DOHH2 (cell line): ENCODE results near the gene LDLRAD4.

ENCODE experiments used
- H3F3A ChIP-seq: fragments of 200-600 bp; sonication (generic), shearing (Covaris generic); 2 replicates; pipeline ENCODE4 v1.6.0; 2016; ENCODE audit warnings: antibody characterized with exemption, mild to moderate bottlenecking; ENCODE audit not compliant: control insufficient read depth, insufficient read depth
- H3K27ac ChIP-seq: fragments of 200-600 bp; sonication (generic); 2 replicates; pipeline ENCODE4 v1.5.1; 2014; ENCODE audit warnings: low read depth, mild to moderate bottlenecking, low read length, moderate library complexity
- H3K27me3 ChIP-seq: fragments of 200-600 bp; sonication (generic); 2 replicates; pipeline ENCODE4 v1.6.1; 2014; ENCODE audit warnings: mild to moderate bottlenecking, low read length, mixed read lengths; ENCODE audit not compliant: control insufficient read depth
- H3K36me3 ChIP-seq: fragments of 200-600 bp; sonication (generic); 2 replicates; pipeline ENCODE4 v1.6.1; 2014; ENCODE audit warnings: mild to moderate bottlenecking, low read length, moderate library complexity, mixed read lengths; ENCODE audit not compliant: control insufficient read depth
- H3K4me1 ChIP-seq: fragments of 200-600 bp; sonication (generic); 2 replicates; pipeline ENCODE4 v1.6.1; 2014; ENCODE audit warnings: mild to moderate bottlenecking, low read length, mixed read lengths; ENCODE audit not compliant: control insufficient read depth
- H3K4me2 ChIP-seq: fragments of 200-600 bp; sonication (generic); 2 replicates; pipeline ENCODE4 v1.6.0; 2014; ENCODE audit warnings: mild to moderate bottlenecking, low read length, moderate library complexity
- H3K4me3 ChIP-seq: fragments of 200-600 bp; sonication (generic); 2 replicates; pipeline ENCODE4 v1.5.1; 2014; ENCODE audit warnings: mild to moderate bottlenecking, low read length, mixed read lengths
- H3K79me2 ChIP-seq: fragments of 200-600 bp; sonication (generic); 2 replicates; pipeline ENCODE4 v1.6.1; 2014; ENCODE audit warnings: mild to moderate bottlenecking, low read length, mixed read lengths; ENCODE audit not compliant: control insufficient read depth
- H3K9me2 ChIP-seq: fragments of 200-600 bp; sonication (generic); replicated peaks from 2 replicates; pipeline ENCODE4 v1.6.1; 2014; ENCODE audit warnings: mild to moderate bottlenecking, low read length, mixed read lengths; ENCODE audit not compliant: control insufficient read depth
- H3K9me3 ChIP-seq: fragments of 200-600 bp; sonication (generic); 2 replicates; pipeline ENCODE4 v1.6.1; 2014; ENCODE audit warnings: antibody characterized with exemption, low read length, mixed read lengths; ENCODE audit not compliant: control insufficient read depth, insufficient read depth
- H4K20me1 ChIP-seq: fragments of 200-600 bp; sonication (generic); 2 replicates; pipeline ENCODE4 v1.6.0; 2014; ENCODE audit warnings: low read depth, mild to moderate bottlenecking, antibody characterized with exemption, low read length, moderate library complexity; ENCODE audit not compliant: control insufficient read depth, insufficient read depth
- CTCF ChIP-seq: fragments of 200-600 bp; sonication (generic); IDR thresholded peaks from one replicate; pipeline ENCODE4 v1.5.1; 2014; ENCODE audit warnings: antibody characterized with exemption, mild to moderate bottlenecking, low read depth, low read length; ENCODE audit not compliant: poor library complexity, severe bottlenecking
- EZH2phosphoT487 ChIP-seq: fragments of 200-600 bp; sonication (generic); IDR thresholded peaks from 2 replicates; pipeline ENCODE4 v1.6.1; 2017; ENCODE audit warnings: borderline replicate concordance, mild to moderate bottlenecking, antibody characterized with exemption, low read length, moderate library complexity, mixed read lengths

LDLRAD4 gene

GRCh38 chr18:13191779-13192178, 26.8 kb upstream of the LDLRAD4 start:
- Histone ChIP-seq H3K4me3 (no peak overlapping the region), H3K27ac (no peak overlapping the region), H3K79me2 (no peaks in the 10 kb centered on the region), H3K4me1 (no peaks in the 10 kb centered on the region), H3K4me2 (no peak overlapping the region), H3F3A (no peaks in the 10 kb centered on the region), H4K20me1 (no peaks in the 10 kb centered on the region), H3K36me3 (no peaks in the 10 kb centered on the region), H3K27me3 (peaks cover 9% of the 10 kb centered on the region; the same call in 1 of the 2 replicates), H3K9me2 (no peaks in the 10 kb centered on the region), H3K9me3 (no peaks in the 10 kb centered on the region)
- TF ChIP-seq EZH2phosphoT487: no peak
- TF ChIP-seq CTCF: no peak

- H3F3A ChIP-seq: no peaks in the 10 kb centered on the region
- H3K9me3 ChIP-seq: no peaks in the 10 kb centered on the region
- no peak overlapping the region for H3K4me2 ChIP-seq
- H3K9me2 ChIP-seq: no peaks in the 10 kb centered on the region
- no peaks in the 10 kb centered on the region for H3K36me3 ChIP-seq
- no peaks in the 10 kb centered on the region for H3K4me1 ChIP-seq
- no peak for TF ChIP-seq EZH2phosphoT487
- no peak for TF ChIP-seq CTCF
- peaks cover 1% of the 10 kb centered on the region; the same call in 1 of the 2 replicates for H3K27me3 ChIP-seq
- no peak overlapping the region for H3K27ac ChIP-seq
- no peak overlapping the region for H3K4me3 ChIP-seq
- H3K79me2 ChIP-seq: no peaks in the 10 kb centered on the region
- no peaks in the 10 kb centered on the region for H4K20me1 ChIP-seq
Measured at GRCh38 chr18:13192970-13193369, 25.6 kb upstream of the LDLRAD4 start.

GRCh38 chr18:13194239-13194638, 24.3 kb upstream of the LDLRAD4 start:
- H3K79me2 ChIP-seq: no peaks in the 10 kb centered on the region
- H4K20me1 ChIP-seq: no peaks in the 10 kb centered on the region
- H3K27me3 ChIP-seq: no peaks in the 10 kb centered on the region
- H3K4me3 ChIP-seq: no peak overlapping the region
- H3K4me1 ChIP-seq: no peaks in the 10 kb centered on the region
- TF ChIP-seq EZH2phosphoT487 (no peak), CTCF (no peak)
- H3K27ac ChIP-seq: no peak overlapping the region
- H3K9me2 ChIP-seq: no peaks in the 10 kb centered on the region
- H3K4me2 ChIP-seq: no peak overlapping the region
- H3F3A ChIP-seq: no peaks in the 10 kb centered on the region
- H3K9me3 ChIP-seq: peaks cover 2% of the 10 kb centered on the region; the same call in 1 of the 2 replicates
- no peaks in the 10 kb centered on the region for H3K36me3 ChIP-seq

GRCh38 chr18:13198701-13199100, 19.9 kb upstream of the LDLRAD4 start:
- no peaks in the 10 kb centered on the region for H3K27me3 ChIP-seq
- H3K4me2 ChIP-seq: no peak overlapping the region
- H4K20me1 ChIP-seq: no peaks in the 10 kb centered on the region
- TF ChIP-seq CTCF (no peak), EZH2phosphoT487 (no peak)
- no peaks in the 10 kb centered on the region for H3K9me2 ChIP-seq
- no peaks in the 10 kb centered on the region for H3F3A ChIP-seq
- peaks cover 8% of the 10 kb centered on the region; the same call in 1 of the 2 replicates for H3K9me3 ChIP-seq
- no peak overlapping the region for H3K27ac ChIP-seq
- no peaks in the 10 kb centered on the region for H3K79me2 ChIP-seq
- no peak overlapping the region for H3K4me3 ChIP-seq
- H3K36me3 ChIP-seq: no peaks in the 10 kb centered on the region
- no peaks in the 10 kb centered on the region for H3K4me1 ChIP-seq
